MM.1S (cell line): ENCODE data around the gene RNFT2.

Source experiments
- DNase-seq: peaks from one replicate; pipeline ENCODE4 v3.0.0-alpha.2; 2015
- H2AFZ ChIP-seq: fragments of 300-600 bp; sonication (generic); 2 replicates; pipeline ENCODE4 v1.6.0; 2016; ENCODE audit warnings: antibody characterized with exemption, low read length
- H3F3A ChIP-seq: fragments of 300-600 bp; sonication (generic); 2 replicates; pipeline ENCODE4 v1.6.1; 2016; ENCODE audit warnings: mild to moderate bottlenecking, antibody characterized with exemption, low read length, moderate library complexity, mixed read lengths; ENCODE audit not compliant: insufficient read depth
- H3K27ac ChIP-seq: fragments of 300-600 bp; sonication (generic); 2 replicates; pipeline ENCODE4 v1.5.1; 2016; ENCODE audit warnings: mild to moderate bottlenecking, low read length
- H3K27me3 ChIP-seq: fragments of 300-600 bp; sonication (generic); replicated peaks from 2 replicates; pipeline ENCODE4 v1.6.0; 2016; ENCODE audit warnings: low read length; ENCODE audit not compliant: insufficient read depth
- H3K36me3 ChIP-seq: fragments of 300-600 bp; sonication (generic); replicated peaks from 2 replicates; pipeline ENCODE4 v1.6.1; 2016; ENCODE audit warnings: mild to moderate bottlenecking, low read length, mixed read lengths; ENCODE audit not compliant: insufficient read depth
- H3K4me1 ChIP-seq: fragments of 300-600 bp; sonication (generic); 2 replicates; pipeline ENCODE4 v1.6.1; 2016; ENCODE audit warnings: low read length, mixed read lengths
- H3K4me2 ChIP-seq: fragments of 300-600 bp; sonication (generic); 2 replicates; pipeline ENCODE4 v1.6.0; 2016; ENCODE audit warnings: low read depth, low read length
- H3K4me3 ChIP-seq: fragments of 300-600 bp; sonication (generic); 2 replicates; pipeline ENCODE4 v1.5.1; 2016; ENCODE audit warnings: low read length, mixed read lengths
- H3K79me2 ChIP-seq: fragments of 300-600 bp; sonication (generic); 2 replicates; pipeline ENCODE4 v1.6.1; 2016; ENCODE audit warnings: mixed run types, low read length, mixed read lengths
- H3K9ac ChIP-seq: fragments of 300-600 bp; sonication (generic); 2 replicates; pipeline ENCODE4 v1.6.1; 2016; ENCODE audit warnings: low read length, mixed read lengths
- H3K9me2 ChIP-seq: fragments of 300-600 bp; sonication (generic); replicated peaks from 2 replicates; pipeline ENCODE4 v1.6.1; 2016; ENCODE audit warnings: mild to moderate bottlenecking, low read length, mixed read lengths; ENCODE audit not compliant: insufficient read depth
- H3K9me3 ChIP-seq: fragments of 300-600 bp; sonication (generic); replicated peaks from 2 replicates; pipeline ENCODE4 v1.6.1; 2016; ENCODE audit warnings: mild to moderate bottlenecking, low read length, mixed read lengths; ENCODE audit not compliant: insufficient read depth
- H4K20me1 ChIP-seq: fragments of 300-600 bp; sonication (generic); 2 replicates; pipeline ENCODE4 v1.6.1; 2016; ENCODE audit warnings: mild to moderate bottlenecking, low read length, moderate library complexity, mixed read lengths; ENCODE audit not compliant: insufficient read depth
- CTCF ChIP-seq: fragments of 300-600 bp; sonication (generic); IDR thresholded peaks from 2 replicates; pipeline ENCODE4 v1.5.1; 2016; ENCODE audit warnings: antibody characterized with exemption, low read length, mixed read lengths
- EZH2 ChIP-seq: fragments of 300-600 bp; sonication (generic); optimal IDR thresholded peaks from 2 replicates; pipeline ENCODE3; 2017; ENCODE audit warnings: low read depth, mild to moderate bottlenecking, antibody characterized with exemption, low read length, mixed read lengths
- EZH2phosphoT487 ChIP-seq: fragments of 300-600 bp; sonication (generic); IDR thresholded peaks from 2 replicates; pipeline ENCODE4 v1.6.1; 2018; ENCODE audit warnings: antibody characterized with exemption, low read length

RNFT2 gene

GRCh38 chr12:116779597-116779996, 41.5 kb downstream of the RNFT2 start:
- H3K4me1 ChIP-seq, result no peaks in the 10 kb centered on the region
- no peaks in the 10 kb centered on the region for H3K9me2 ChIP-seq
- no peak for DNase-seq
- H3K9me3 ChIP-seq, result no peaks in the 10 kb centered on the region
- no peaks in the 10 kb centered on the region for H4K20me1 ChIP-seq
- no peaks in the 10 kb centered on the region for H3K79me2 ChIP-seq
- no peak overlapping the region for H3K27ac ChIP-seq
- H3K9ac ChIP-seq, result no peak overlapping the region
- no peaks in the 10 kb centered on the region for H3F3A ChIP-seq
- no peaks in the 10 kb centered on the region for H3K36me3 ChIP-seq
- TF ChIP-seq CTCF, result no peak
- TF ChIP-seq EZH2, result no peak
- no peak for TF ChIP-seq EZH2phosphoT487
- H2AFZ ChIP-seq, result no peak overlapping the region
- H3K4me2 ChIP-seq, result no peak overlapping the region
- H3K27me3 ChIP-seq, result no peaks in the 10 kb centered on the region
- H3K4me3 ChIP-seq, result no peak overlapping the region

GRCh38 chr12:116780942-116781341, 42.8 kb downstream of the RNFT2 start:
- Histone ChIP-seq H3K9me2 (no peaks in the 10 kb centered on the region), H3K9ac (no peak overlapping the region), H4K20me1 (no peaks in the 10 kb centered on the region), H3K9me3 (no peaks in the 10 kb centered on the region), H3K27me3 (no peaks in the 10 kb centered on the region), H3F3A (no peaks in the 10 kb centered on the region), H2AFZ (no peak overlapping the region), H3K4me1 (no peaks in the 10 kb centered on the region), H3K4me3 (no peak overlapping the region), H3K79me2 (no peaks in the 10 kb centered on the region), H3K27ac (no peak overlapping the region), H3K36me3 (no peaks in the 10 kb centered on the region), H3K4me2 (no peak overlapping the region)
- no peak for TF ChIP-seq EZH2phosphoT487
- no peak for TF ChIP-seq EZH2
- TF ChIP-seq CTCF, result no peak
- DNase-seq, result no peak

GRCh38 chr12:116783525-116784237, 45.6 kb downstream of the RNFT2 start:
- H3K36me3 ChIP-seq, result no peaks in the 10 kb centered on the region
- DNase-seq, result no peak
- H3K27me3 ChIP-seq, result no peaks in the 10 kb centered on the region
- H3K4me3 ChIP-seq, result no peak overlapping the region
- no peak for TF ChIP-seq EZH2
- TF ChIP-seq EZH2phosphoT487, result no peak
- TF ChIP-seq CTCF, result no peak
- no peak overlapping the region for H3K9ac ChIP-seq
- no peaks in the 10 kb centered on the region for H4K20me1 ChIP-seq
- no peaks in the 10 kb centered on the region for H3F3A ChIP-seq
- no peak overlapping the region for H3K4me2 ChIP-seq
- H3K79me2 ChIP-seq, result no peaks in the 10 kb centered on the region
- no peak overlapping the region for H3K27ac ChIP-seq
- H3K4me1 ChIP-seq, result no peaks in the 10 kb centered on the region
- H3K9me2 ChIP-seq, result no peaks in the 10 kb centered on the region
- no peaks in the 10 kb centered on the region for H3K9me3 ChIP-seq
- no peak overlapping the region for H2AFZ ChIP-seq
